Muscle layer of colon (tissue), 2 donors: ENCODE results near the gene PDGFD.

Experiments
- H3K27ac ChIP-seq: one replicate; pipeline ENCODE4 v1.7.0; 2013; ENCODE audit warnings: low read depth, mild to moderate bottlenecking, low read length, moderate library complexity
- H3K27me3 ChIP-seq, 2 donors: one replicate each; pipeline ENCODE4 v1.7.0; 2013; ENCODE audit warnings: low read length in 2 of 2, mild to moderate bottlenecking in 2 of 2; ENCODE audit not compliant: insufficient read depth in 2 of 2, control insufficient read depth in 1 of 2
- H3K36me3 ChIP-seq: one replicate; pipeline ENCODE4 v1.7.0; 2013; ENCODE audit warnings: mild to moderate bottlenecking, low read length; ENCODE audit not compliant: insufficient read depth
- H3K4me1 ChIP-seq: one replicate; pipeline ENCODE4 v1.7.0; 2013; ENCODE audit warnings: mild to moderate bottlenecking, low read length; ENCODE audit not compliant: insufficient read depth
- H3K4me3 ChIP-seq, 2 donors: one replicate each; pipeline ENCODE4 v1.7.0; 2013; ENCODE audit warnings: low read length in 2 of 2, low read depth in 1 of 2, mild to moderate bottlenecking in 1 of 2, moderate library complexity in 1 of 2
- H3K9ac ChIP-seq: one replicate; pipeline ENCODE4 v1.7.0; 2013; ENCODE audit warnings: low read length
- H3K9me3 ChIP-seq: one replicate; pipeline ENCODE4 v1.7.0; 2013; ENCODE audit warnings: mild to moderate bottlenecking, low read length
- donor health status: abdominal sarcoma.
- donor health status: Adenocarcinoma of cecum.

The PDGFD gene

DNA sequence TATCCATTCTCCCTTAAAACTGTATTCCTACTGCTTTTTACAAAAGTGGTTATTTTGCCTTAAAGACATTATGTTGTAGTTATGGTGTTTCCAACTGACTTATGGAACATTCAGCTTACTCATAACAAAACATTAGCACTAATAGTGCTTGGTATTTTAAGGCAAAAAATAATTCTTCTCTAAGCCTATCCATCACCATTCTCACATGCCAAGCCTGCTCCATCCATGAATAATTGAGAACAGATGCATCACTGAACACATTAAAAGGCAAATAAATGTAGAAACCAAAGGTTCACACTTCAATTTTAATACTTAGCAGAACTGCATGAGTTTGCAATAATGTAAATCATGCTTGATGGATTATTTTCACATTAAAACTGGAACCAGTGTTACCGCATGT lies 169.9 kb downstream of the PDGFD start:
- H3K36me3 ChIP-seq, result no peaks in the 10 kb centered on the region
- H3K9me3 ChIP-seq, result no peaks in the 10 kb centered on the region
- peaks cover 6% of the 10 kb centered on the region for H3K4me1 ChIP-seq
- H3K27ac ChIP-seq, result no peak overlapping the region
- H3K4me3 ChIP-seq, result no peak overlapping the region
- H3K27me3 ChIP-seq, result no peaks in the 10 kb centered on the region
- no peak overlapping the region for H3K9ac ChIP-seq

DNA sequence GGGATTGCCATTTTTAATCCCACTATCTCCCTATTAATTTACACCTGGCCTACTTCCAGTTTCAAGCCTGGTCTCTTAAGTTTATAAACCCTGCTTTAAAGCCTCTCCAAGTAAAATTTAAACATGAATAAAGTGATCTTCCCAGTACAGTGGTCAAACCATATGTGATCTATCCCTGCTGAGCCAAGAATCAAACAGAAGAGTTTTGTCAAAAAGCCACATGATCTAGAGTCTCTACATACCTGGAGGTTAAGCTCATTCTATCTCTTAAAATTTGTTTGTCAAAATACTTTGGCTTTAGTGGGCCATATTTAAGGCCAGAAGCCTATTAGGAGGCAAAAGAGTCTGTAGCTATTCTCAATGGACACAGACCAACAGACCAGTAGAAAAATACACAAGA lies 170.4 kb downstream of the PDGFD start:
- Histone ChIP-seq H3K9ac (no peak overlapping the region), H3K27me3 (no peaks in the 10 kb centered on the region), H3K9me3 (no peaks in the 10 kb centered on the region), H3K4me3 (no peak overlapping the region), H3K27ac (no peak overlapping the region), H3K36me3 (no peaks in the 10 kb centered on the region), H3K4me1 (peaks cover 6% of the 10 kb centered on the region)

DNA sequence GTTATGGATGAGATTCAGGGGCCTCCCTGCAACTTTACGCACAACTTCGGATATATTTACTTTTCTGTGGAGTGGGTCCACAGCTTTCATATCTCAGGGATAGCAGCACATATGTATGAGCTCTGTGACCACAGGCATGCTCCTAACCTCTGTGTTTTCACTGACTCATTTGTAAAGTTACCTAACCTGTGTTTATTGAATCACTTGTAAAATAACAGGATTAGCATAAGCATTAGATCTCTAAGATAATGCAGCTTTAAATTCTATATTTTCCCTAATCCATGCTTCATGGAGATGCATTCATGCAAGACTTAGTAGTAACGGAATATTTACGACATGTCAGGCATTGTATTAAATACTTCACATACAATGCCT lies 175.4 kb downstream of the PDGFD start:
- Histone ChIP-seq H3K27me3 (no peaks in the 10 kb centered on the region), H3K9me3 (no peaks in the 10 kb centered on the region), H3K36me3 (no peaks in the 10 kb centered on the region), H3K9ac (no peak overlapping the region), H3K4me1 (peaks cover 5% of the 10 kb centered on the region), H3K27ac (no peak overlapping the region), H3K4me3 (no peak overlapping the region)

DNA sequence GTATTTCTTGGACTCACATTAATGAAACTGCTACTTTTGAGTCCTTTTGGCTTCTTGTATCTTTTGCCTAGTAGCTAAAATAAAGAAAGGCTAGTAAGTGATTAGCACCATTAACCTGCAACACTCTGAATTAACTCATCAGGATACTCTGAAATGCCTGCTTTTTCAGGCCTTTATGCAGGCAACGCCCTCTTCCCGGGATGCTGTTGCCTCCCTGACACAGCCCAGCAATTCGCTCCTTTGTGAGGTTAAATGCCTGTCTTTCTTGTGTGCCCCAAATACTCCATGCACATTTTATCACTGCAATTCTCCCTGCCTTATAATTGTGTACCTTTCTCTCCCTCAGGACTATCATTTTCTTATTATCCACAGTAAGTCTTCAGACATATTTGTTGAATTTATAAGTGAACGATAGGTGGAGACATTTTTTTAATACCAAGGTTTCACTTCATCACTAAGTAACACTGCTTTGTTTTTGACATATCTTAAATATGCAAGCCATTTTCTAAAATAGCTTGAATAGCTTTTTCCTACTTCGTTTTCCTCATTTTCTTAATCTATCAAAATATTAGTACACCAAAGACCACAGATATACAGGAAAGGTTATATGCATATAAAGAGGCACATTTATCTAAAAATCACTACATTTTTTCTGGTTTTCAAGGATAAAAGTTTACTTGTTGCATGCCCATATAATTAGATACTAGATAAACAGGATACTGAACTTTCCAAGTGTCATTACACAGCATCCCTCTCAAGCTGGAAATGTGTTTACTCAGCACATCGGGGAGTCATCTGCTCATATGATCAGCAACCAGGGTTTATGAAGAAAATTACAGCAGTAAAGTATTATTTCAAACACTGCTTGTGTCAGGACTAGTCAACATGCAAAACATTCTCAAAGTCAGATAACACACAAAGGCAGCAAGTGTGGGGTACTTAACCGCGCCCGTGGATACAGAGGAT lies 176.0 kb downstream of the PDGFD start:
- Histone ChIP-seq H3K4me3 (no peak overlapping the region), H3K9me3 (no peaks in the 10 kb centered on the region), H3K9ac (no peak overlapping the region), H3K36me3 (no peaks in the 10 kb centered on the region), H3K27me3 (no peaks in the 10 kb centered on the region), H3K4me1 (no peaks in the 10 kb centered on the region), H3K27ac (no peak overlapping the region)

DNA sequence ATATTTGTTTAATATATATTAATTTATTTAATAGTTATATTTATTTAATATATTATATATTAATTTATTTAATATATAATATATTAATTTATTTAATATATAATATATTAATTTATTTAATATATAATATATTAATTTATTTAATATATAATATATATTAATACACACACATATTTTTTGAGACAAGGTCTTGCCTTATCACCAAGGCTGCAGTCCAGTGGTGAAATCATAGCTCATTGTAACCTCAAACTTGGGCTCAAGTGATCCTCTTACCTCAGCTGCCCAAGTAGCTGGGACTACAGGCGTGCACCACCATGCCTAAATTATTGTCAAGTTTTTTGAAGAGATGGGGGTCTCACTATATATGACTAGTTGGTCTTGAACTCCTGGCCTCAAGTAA lies 178.9 kb downstream of the PDGFD start:
- no peaks in the 10 kb centered on the region for H3K4me1 ChIP-seq
- no peak overlapping the region for H3K27ac ChIP-seq

DNA sequence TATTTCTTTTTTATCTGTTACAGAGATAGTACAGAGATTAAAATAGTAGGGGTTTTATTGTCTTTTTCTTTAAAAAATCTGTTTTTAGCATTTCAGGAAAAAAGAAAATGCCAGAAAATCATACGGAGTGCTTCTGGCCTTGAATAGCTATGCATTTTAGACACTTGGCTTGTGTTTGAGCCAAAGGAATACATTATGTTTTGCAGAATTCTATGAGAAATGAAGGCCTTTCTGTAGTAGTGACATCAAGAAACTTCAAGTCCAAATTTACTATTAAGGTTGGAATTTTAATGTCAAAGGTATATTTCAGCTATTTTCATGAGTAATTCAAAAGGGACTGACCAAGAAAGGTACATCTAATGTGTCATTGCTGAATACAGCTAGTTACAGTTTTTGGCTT lies 183.8 kb downstream of the PDGFD start:
- H3K4me3 ChIP-seq, result no peak overlapping the region
- no peak overlapping the region for H3K9ac ChIP-seq
- H3K4me1 ChIP-seq, result no peaks in the 10 kb centered on the region
- no peaks in the 10 kb centered on the region for H3K27me3 ChIP-seq
- no peak overlapping the region for H3K27ac ChIP-seq
- H3K9me3 ChIP-seq, result no peaks in the 10 kb centered on the region
- no peaks in the 10 kb centered on the region for H3K36me3 ChIP-seq

More for the DNA sequence above, 178.9 kb downstream of the PDGFD start:
- no peaks in the 10 kb centered on the region for H3K9me3 ChIP-seq
- no peaks in the 10 kb centered on the region for H3K36me3 ChIP-seq
- no peaks in the 10 kb centered on the region for H3K27me3 ChIP-seq
- no peak overlapping the region for H3K4me3 ChIP-seq
- no peak overlapping the region for H3K9ac ChIP-seq

DNA sequence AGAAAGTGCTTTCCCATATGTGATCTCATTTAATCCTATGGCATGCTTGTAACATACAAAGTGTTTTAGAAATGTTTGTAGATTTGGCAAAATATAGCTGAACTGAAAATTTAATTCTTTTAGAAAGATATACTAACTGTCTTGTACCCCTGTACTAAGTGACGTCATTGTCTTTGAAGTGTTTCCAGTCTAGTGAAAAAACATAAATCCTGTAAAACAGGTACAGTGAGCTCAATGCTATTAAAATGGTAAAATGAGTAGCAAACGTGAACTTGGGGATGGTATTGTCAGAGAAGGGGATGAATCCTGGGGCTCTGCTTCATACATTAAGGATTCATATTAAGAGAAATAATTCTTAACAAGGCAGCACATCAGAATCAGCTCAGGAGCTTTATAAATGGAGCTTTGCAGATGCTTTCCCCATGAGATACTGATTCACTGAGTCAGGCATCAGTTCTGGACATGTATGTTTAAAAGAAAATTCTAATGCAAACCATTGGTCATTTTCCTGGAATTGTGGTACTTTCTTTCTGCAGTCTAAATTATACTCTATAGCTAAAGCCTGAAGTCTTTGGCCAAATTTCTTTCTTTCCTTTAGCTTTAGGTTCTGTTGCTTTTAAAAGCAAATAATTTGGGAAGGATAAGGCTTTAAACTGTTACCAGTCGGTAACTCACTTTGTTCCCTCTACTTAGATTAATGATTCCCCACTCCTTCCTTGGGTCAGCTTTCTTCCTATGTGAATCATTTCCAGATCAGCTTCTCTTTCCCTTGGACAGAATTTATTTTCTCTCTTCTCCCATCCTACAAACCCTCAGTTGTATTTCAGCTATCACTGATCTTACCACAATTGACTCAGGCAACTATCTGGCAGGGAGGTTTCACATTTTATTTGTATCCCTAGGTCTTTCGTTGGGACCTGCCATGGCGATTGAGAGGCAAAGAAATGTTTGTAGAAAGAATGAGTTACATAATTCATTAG lies 185.0 kb downstream of the PDGFD start:
- Histone ChIP-seq H3K4me1 (no peaks in the 10 kb centered on the region), H3K36me3 (no peaks in the 10 kb centered on the region), H3K27ac (no peak overlapping the region), H3K9ac (no peak overlapping the region), H3K4me3 (no peak overlapping the region), H3K9me3 (no peaks in the 10 kb centered on the region), H3K27me3 (no peaks in the 10 kb centered on the region)

DNA sequence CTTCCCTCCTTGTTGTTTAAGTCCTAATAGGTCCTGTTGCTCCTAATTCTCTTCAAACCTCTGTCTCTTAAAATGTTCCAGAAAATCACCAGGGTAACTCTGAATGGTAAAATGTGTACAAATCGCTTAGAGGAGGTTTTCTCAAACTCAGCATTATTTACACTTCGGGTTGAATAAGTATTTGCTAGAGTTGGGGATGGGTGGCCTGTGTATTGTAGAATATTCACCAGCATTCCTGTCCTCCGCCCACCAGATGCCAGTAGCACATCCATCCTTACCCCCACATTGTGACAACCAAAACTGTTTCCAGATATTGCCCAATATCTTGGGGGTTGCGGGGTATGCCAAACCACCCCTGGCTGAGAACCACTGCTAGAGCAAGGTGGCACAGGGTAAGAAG lies 191.9 kb downstream of the PDGFD start:
- no peaks in the 10 kb centered on the region for H3K27me3 ChIP-seq
- no peaks in the 10 kb centered on the region for H3K4me1 ChIP-seq
- no peaks in the 10 kb centered on the region for H3K36me3 ChIP-seq
- H3K9ac ChIP-seq, result no peak overlapping the region
- H3K27ac ChIP-seq, result no peak overlapping the region
- no peaks in the 10 kb centered on the region for H3K9me3 ChIP-seq
- H3K4me3 ChIP-seq, result no peak overlapping the region

DNA sequence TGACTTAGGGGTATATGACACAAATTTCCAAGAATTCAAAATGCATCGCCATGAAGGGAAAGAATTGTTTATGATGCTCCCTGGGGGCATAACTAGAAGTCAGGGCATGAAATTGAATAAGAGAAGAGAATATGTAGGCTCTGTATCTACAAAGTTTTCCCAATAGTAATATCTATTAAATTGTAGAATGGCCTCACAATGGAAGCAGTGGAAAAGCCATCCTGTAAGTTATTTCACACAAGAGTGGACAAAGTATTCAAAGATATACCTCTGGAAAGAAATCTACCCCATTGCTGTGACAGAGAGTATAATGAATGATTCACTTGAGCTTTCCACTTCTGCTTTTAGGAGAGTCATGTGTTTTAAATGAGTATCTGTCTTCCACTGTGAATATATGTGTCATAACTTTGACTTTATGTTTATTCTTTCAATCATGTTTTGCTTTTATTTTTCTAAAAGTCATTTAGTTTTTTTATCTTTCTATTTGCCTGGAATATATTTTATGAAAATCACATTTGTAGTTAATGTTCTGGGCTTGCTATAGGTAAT lies 193.2 kb downstream of the PDGFD start:
- H3K36me3 ChIP-seq, result no peaks in the 10 kb centered on the region
- no peak overlapping the region for H3K4me3 ChIP-seq
- H3K9me3 ChIP-seq, result no peaks in the 10 kb centered on the region
- H3K9ac ChIP-seq, result no peak overlapping the region
- no peaks in the 10 kb centered on the region for H3K27me3 ChIP-seq
- H3K4me1 ChIP-seq, result no peaks in the 10 kb centered on the region
- H3K27ac ChIP-seq, result no peak overlapping the region

DNA sequence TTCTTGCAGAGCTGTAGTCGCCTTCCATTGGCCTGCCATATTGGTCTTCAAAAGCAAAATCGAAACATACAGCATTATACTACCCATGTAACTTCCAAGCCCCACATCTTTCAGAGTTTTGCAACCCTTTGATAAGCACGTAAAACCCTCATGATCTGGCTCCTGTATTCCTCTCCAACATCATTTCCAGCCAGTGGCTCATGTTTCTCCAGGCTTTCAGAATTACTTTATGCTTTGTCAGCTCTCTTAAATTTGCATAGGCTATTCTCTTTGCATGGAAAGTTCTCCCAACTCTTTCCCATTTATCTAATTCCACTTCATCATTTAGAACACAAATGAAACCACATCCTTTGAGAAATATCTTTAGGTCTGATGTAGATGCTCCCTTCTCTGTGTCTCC lies 195.3 kb downstream of the PDGFD start:
- Histone ChIP-seq H3K27me3 (no peaks in the 10 kb centered on the region), H3K36me3 (no peaks in the 10 kb centered on the region), H3K27ac (no peak overlapping the region), H3K9me3 (no peaks in the 10 kb centered on the region), H3K4me3 (no peak overlapping the region), H3K4me1 (no peaks in the 10 kb centered on the region), H3K9ac (no peak overlapping the region)

DNA sequence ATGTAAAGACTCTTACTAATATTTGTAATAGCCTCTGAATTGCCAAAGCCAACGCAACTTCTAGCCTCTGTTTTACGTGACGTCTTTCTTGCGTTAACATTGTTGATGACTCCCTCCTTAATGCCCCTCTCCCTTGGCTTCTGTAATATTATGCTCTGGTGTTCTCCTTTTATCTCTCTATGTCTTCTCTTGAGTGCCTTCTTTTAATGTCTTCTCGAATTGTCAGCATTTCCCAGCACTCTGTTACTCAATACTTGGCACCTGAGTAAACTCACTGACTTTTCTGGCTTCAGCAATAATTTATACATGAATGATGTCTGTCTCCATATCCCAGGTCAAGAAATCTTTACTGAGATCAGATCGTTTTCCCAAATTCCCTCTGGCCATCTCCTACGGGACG lies 196.0 kb downstream of the PDGFD start:
- no peaks in the 10 kb centered on the region for H3K27me3 ChIP-seq
- no peaks in the 10 kb centered on the region for H3K4me1 ChIP-seq
- no peak overlapping the region for H3K9ac ChIP-seq
- H3K4me3 ChIP-seq, result no peak overlapping the region
- H3K9me3 ChIP-seq, result no peaks in the 10 kb centered on the region
- no peaks in the 10 kb centered on the region for H3K36me3 ChIP-seq
- no peak overlapping the region for H3K27ac ChIP-seq
